ENCODE measurements around the gene CCL13. TPM values are rescaled to one million over a fixed set of nuclear protein-coding genes. Genes with fewer than 3 reads are reported as not detected.

CCL13 gene
- total and polyA plus RNA-seq, 2 of the 8 experiments (the other 6 are each of a cell fraction or from before 2014, with no cell fraction given), result not detected

DNA sequence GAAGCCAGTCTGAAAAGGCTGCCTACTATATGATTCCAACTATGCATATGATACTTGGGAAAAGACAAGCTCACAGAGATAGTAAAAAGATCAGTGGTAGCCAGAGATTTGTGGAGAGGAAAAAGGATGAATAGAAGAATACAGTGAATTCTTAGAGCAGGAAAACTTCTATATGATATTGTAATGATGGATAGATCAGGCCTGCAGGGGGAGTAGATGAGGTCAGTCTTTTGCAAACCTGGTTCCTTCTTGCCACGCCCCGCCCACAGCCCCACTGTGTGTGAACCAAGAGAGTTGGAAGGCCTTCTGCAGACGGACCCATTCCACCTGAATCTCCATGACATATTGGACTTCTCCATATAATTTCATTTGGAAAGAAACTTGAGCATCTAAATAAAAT lies 37.8 kb upstream of the CCL13 start:
- H2AFZ ChIP-seq (ENCODE audit: low read length), result no peak overlapping the region

More for the DNA sequence above, 37.8 kb upstream of the CCL13 start:
- no peak overlapping the region for H3K4me2 ChIP-seq (ENCODE audit: insufficient read depth in 1 of 2, low read depth in 2 of 2, low read length in 2 of 2)
- no peak overlapping the region for H2BK12ac ChIP-seq (ENCODE audit: low read depth, low read length)
- no peaks in the 10 kb centered on the region for H3K23me2 ChIP-seq (ENCODE audit: low read depth, low read length)
- H3K4me1 ChIP-seq (replicated peaks in 1 of 4; ENCODE audit: control insufficient read depth in 3 of 4, insufficient read depth in 4 of 4, low read length in 3 of 4), result no peaks in the 10 kb centered on the region
- H3K18ac ChIP-seq (ENCODE audit: extremely low read depth, low read length), result no peak overlapping the region
- TF ChIP-seq CTCF (IDR thresholded peaks at IDR 0.05; ENCODE audit: control extremely low read depth in 1 of 3, insufficient read depth in 1 of 3, low read depth in 1 of 3, low read length in 3 of 3) (peak; percentile 7 to 43 (median 39); a peak in 3 of 4 replicates), RAD21 (IDR thresholded peaks at IDR 0.05 in 1 of 2, conservative IDR thresholded peaks at IDR 0.05 in 1 of 2; ENCODE audit: low read depth in 2 of 2, low read length in 2 of 2) (peak; percentile 12 to 30; a peak in 3 of 4 replicates), TBP (IDR thresholded peaks at IDR 0.05; ENCODE audit: low read depth, low read length) (no peak)
- peak in 1 of 2 experiments; percentile 56 for DNase-seq (ENCODE audit: low read depth in 1 of 2, low spot score in 2 of 2)
- H3K36me3 ChIP-seq (ENCODE audit: control insufficient read depth in 2 of 4, insufficient read depth in 4 of 4, low read length in 3 of 4), result no peaks in the 10 kb centered on the region
- no peaks in the 10 kb centered on the region for H3K27me3 ChIP-seq (replicated peaks in 1 of 4; ENCODE audit: control insufficient read depth in 3 of 4, extremely low read depth in 1 of 4, insufficient read depth in 3 of 4, low read length in 3 of 4)
- H3K79me2 ChIP-seq (ENCODE audit: control insufficient read depth in 1 of 2, insufficient read depth in 2 of 2, low read length in 2 of 2), result no peaks in the 10 kb centered on the region
- H4K5ac ChIP-seq (ENCODE audit: insufficient read length, low read depth, low read length), result no peak overlapping the region
- no peak overlapping the region for H3K9ac ChIP-seq (replicated peaks in 1 of 4; ENCODE audit: extremely low read depth in 1 of 4, low read depth in 3 of 4, low read length in 3 of 4)
- H2AK5ac ChIP-seq (ENCODE audit: low read depth, low read length), result no peak overlapping the region
- no peaks in the 10 kb centered on the region for H3K79me1 ChIP-seq (ENCODE audit: low read depth, low read length)
- H3K9me3 ChIP-seq (ENCODE audit: insufficient read depth in 2 of 2, low read depth in 1 of 2, low read length in 1 of 2), result no peaks in the 10 kb centered on the region
- no peak overlapping the region for H2BK20ac ChIP-seq (ENCODE audit: low read length)
- peaks cover 0 to 2% of the 10 kb centered on the region in 2 experiments for H4K20me1 ChIP-seq (replicated peaks in 1 of 2; ENCODE audit: control insufficient read depth in 1 of 2, insufficient read depth in 2 of 2, low read length in 2 of 2)
- H3K14ac ChIP-seq (ENCODE audit: insufficient read length), result no peak overlapping the region
- H2BK5ac ChIP-seq (ENCODE audit: low read depth, low read length), result no peak overlapping the region
- no peak overlapping the region for H4K8ac ChIP-seq (ENCODE audit: extremely low read depth, insufficient read depth, low read length)
- ChIA-PET CTCF (ENCODE audit: partially characterized antibody) (interaction anchor here (0.7 to 9.9 kb wide), 14 partner anchors 9 to 301 kb away, joined by 3 to 87 read pairs (median 5); partner anchors contain the start of gene CCL1), POLR2A (ENCODE audit: partially characterized antibody) (no interaction called here)
- 51% methylated on average over 3 of the region's 3 CpGs; no CpG with 5 or more reads in 1 of the 2 experiments for WGBS, 2 experiments (ENCODE audit: extremely low coverage in 1 of 2, insufficient coverage in 1 of 2, insufficient read length in 1 of 2, insufficient replicate concordance in 2 of 2, low coverage in 1 of 2, low lambda C conversion rate in 2 of 2, missing lambda C conversion rate in 1 of 2)
- no peak overlapping the region for H2BK15ac ChIP-seq (ENCODE audit: low read length)
- H3K4ac ChIP-seq (replicated peaks; ENCODE audit: insufficient read length, low read depth, low read length), result no peak overlapping the region
- no peak overlapping the region for H4K91ac ChIP-seq (replicated peaks; ENCODE audit: insufficient read length, low read length)
- no peak overlapping the region for H3K56ac ChIP-seq (replicated peaks; ENCODE audit: insufficient read length, low read depth, low read length)
- no peak overlapping the region for H2BK120ac ChIP-seq (replicated peaks; ENCODE audit: low read depth, low read length)
- no peak overlapping the region for H3K4me3 ChIP-seq (ENCODE audit: extremely low read depth in 1 of 4, insufficient read depth in 2 of 4, low read depth in 3 of 4, low read length in 4 of 4)
- no peak overlapping the region for H3K27ac ChIP-seq (ENCODE audit: low read depth, low read length)
- H3K23ac ChIP-seq (ENCODE audit: insufficient read length), result no peak overlapping the region
- FAIRE-seq, result peak; percentile 28
